ENCODE results near the gene DDX54. TPM values are rescaled to one million over a fixed set of nuclear protein-coding genes. Genes with fewer than 3 reads are reported as not detected.

Gene DDX54
- total RNA-seq, 4 donors from 2014 or later = 36.0 to 66.5 (median 59.0) TPM

DNA sequence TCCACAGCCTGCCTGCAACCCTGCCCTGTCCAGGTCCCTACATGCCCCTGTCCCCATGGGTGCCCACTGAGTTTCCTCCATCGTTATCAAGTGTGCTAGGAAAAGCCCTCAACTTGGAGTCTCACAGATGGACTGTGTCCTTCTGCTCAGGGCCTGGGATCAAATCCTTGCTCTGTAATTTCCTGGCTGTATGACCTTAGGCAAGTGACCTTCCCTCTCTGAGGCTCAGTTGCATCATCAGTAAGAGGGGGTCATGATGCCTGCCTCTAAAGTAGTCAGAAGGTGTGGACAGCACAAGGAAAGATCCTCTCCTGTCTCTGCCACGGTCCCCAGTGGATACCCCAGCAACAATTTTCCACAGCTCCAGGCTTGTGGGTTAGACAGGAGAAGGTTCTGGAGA lies 71.9 kb downstream of the DDX54 start:
- DNase-seq = no peak
- Histone ChIP-seq H3K27ac (no peak overlapping the region), H3K9me3 (no peaks in the 10 kb centered on the region), H3K4me3 (no peak overlapping the region), H3K36me3 (no peaks in the 10 kb centered on the region), H3K4me1 (no peaks in the 10 kb centered on the region), H3K27me3 (no peaks in the 10 kb centered on the region)
- TF ChIP-seq, protein P1, sequence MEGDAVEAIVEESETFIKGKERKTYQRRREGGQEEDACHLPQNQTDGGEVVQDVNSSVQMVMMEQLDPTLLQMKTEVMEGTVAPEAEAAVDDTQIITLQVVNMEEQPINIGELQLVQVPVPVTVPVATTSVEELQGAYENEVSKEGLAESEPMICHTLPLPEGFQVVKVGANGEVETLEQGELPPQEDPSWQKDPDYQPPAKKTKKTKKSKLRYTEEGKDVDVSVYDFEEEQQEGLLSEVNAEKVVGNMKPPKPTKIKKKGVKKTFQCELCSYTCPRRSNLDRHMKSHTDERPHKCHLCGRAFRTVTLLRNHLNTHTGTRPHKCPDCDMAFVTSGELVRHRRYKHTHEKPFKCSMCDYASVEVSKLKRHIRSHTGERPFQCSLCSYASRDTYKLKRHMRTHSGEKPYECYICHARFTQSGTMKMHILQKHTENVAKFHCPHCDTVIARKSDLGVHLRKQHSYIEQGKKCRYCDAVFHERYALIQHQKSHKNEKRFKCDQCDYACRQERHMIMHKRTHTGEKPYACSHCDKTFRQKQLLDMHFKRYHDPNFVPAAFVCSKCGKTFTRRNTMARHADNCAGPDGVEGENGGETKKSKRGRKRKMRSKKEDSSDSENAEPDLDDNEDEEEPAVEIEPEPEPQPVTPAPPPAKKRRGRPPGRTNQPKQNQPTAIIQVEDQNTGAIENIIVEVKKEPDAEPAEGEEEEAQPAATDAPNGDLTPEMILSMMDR (IDR thresholded peaks at IDR 0.05) = no peak
- no peak for TF ChIP-seq POLR2A (IDR thresholded peaks at IDR 0.05)
- intact Hi-C loops (cut with DNase I; ENCODE audit: low total_unique reads) = no loop called here

DNA sequence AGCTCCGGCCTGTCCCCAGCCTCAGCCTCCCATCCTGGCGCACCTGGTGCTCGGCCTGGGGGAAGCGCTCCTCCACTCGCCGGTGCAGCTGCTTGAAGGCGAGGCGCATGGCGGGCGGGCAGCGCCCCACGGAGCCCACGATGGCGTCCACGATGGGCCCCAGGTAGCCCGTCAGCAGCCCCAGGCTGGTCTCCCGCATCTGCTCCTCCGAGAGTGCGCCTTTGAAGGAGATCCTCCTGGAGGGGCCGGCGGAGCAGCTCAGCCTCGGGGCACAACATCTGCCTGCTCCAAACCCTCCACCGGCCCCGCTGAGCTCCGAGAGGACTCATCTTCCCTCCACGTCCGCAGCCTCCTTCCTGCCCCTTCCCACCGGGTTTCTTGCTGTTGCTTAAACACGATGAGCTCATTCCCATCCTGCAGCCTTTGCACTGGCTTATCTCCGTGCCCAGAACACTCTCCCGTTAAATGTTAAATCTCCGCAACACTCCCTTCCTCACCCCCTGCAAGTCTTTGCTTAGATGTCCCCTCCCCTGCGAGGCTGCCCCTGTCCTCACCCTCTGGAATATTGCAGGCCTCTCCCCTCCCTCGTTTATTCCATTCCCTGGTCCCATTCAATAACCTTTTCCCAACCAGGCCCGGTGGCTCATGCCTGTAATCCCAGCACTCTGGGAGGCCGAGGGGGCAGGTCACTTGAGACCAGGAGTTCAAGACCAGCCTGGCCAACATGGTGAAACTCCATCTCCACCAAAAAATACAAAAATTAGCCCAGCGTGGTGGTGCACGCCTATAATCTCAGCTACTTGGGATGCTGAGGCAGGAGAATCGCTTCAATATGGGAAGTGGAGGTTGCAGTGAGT lies 73.0 kb downstream of the DDX54 start:
- H3K4me1 ChIP-seq = no peaks in the 10 kb centered on the region
- no peaks in the 10 kb centered on the region for H3K9me3 ChIP-seq
- no peaks in the 10 kb centered on the region for H3K36me3 ChIP-seq
- H3K27me3 ChIP-seq = no peaks in the 10 kb centered on the region
- H3K4me3 ChIP-seq = no peak overlapping the region
- intact Hi-C loops (cut with DNase I; ENCODE audit: low total_unique reads) = no loop called here
- no peak for DNase-seq
- TF ChIP-seq, protein P1 (IDR thresholded peaks at IDR 0.05) = no peak
- no peak for TF ChIP-seq POLR2A (IDR thresholded peaks at IDR 0.05)
- no peak overlapping the region for H3K27ac ChIP-seq

DNA sequence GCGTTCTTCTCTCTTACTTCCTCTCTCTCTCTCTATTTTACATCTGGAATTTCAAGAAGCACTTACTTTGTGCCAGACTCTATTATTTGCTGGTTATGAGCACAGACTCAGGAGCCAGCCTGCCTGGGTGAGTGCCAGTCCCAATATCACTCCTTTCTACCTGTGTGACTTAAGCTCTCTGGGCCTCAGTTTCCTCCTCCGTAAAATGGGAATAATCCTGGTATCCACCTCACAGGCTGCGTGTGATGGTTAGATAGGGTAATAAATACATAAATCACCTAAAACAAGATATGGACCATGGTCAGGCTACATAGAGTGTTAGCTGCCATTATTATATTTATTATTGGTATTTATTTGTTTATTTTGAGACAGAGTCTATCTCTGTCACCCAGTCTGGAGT lies 74.0 kb downstream of the DDX54 start:
- no peaks in the 10 kb centered on the region for H3K4me1 ChIP-seq
- TF ChIP-seq, protein P1 (IDR thresholded peaks at IDR 0.05) = no peak
- no peak for TF ChIP-seq POLR2A (IDR thresholded peaks at IDR 0.05)
- H3K27ac ChIP-seq = no peak overlapping the region
- no peak overlapping the region for H3K4me3 ChIP-seq
- no peaks in the 10 kb centered on the region for H3K36me3 ChIP-seq
- no peaks in the 10 kb centered on the region for H3K9me3 ChIP-seq
- no peaks in the 10 kb centered on the region for H3K27me3 ChIP-seq
- DNase-seq = no peak
- intact Hi-C loops (cut with DNase I; ENCODE audit: low total_unique reads) = no loop called here

DNA sequence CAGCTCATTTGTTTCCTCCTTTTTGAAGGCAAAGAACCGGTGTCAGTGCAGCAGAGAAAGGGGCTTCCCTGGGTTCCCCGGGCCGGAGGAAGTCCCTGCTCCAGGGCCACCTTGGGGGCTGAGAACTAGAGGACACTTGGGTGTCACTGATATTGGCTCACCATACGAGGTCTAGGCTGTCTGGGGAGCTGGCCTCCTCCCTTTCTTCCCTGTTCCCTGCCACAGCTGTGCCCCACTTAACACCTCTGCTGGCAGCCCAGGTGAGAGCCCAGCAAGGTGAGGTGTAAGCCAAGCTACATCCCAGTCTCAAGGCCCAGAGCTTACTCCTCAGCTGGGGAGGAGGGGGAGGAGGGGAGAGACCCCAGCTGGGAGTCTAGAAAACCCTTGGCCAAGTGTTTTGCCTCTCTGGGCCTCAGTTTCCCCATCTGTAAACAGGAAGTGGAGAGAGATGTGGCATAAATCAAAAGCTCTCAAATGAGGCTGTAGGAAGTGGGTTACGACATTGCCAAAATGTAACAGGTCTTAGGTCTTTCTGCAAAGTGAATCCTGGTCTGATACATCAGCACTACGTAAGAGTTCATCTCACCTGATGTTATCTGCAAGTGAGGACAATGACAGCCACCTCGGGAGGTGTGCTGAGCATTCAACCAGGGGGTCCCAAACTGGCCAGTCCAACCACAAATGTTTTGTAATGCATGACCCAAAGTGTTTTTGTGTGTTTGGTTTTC lies 75.2 kb downstream of the DDX54 start:
- TF ChIP-seq, protein P1 (IDR thresholded peaks at IDR 0.05) = no peak
- no peak for TF ChIP-seq POLR2A (IDR thresholded peaks at IDR 0.05)
- H3K9me3 ChIP-seq = no peaks in the 10 kb centered on the region
- H3K4me3 ChIP-seq = no peak overlapping the region
- H3K4me1 ChIP-seq = no peaks in the 10 kb centered on the region
- no peaks in the 10 kb centered on the region for H3K36me3 ChIP-seq
- no peak overlapping the region for H3K27ac ChIP-seq
- no peak for DNase-seq
- H3K27me3 ChIP-seq = no peaks in the 10 kb centered on the region
- intact Hi-C loops (cut with DNase I; ENCODE audit: low total_unique reads) = no loop called here

DNA sequence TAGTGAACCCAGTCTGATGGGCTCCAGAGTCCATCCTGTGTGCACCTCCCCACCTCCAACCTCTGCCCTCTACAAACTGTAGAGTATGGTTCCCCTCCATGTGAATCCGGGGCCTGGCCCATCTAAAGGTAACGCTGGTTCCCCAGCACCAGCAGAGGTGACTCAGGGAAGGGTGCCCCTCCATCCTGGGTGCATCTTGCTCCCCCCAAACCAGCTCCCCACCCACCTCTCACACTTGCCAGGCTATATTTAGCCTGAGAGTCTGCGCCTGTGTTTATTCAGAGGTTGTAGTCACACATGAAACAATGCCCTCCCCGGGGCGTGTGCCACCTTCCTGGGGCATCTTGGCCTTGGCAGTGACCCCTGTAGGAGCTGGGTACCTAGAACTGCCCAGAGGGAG lies 75.9 kb downstream of the DDX54 start:
- no peak overlapping the region for H3K4me3 ChIP-seq
- TF ChIP-seq, protein P1 (IDR thresholded peaks at IDR 0.05) = no peak
- no peak for TF ChIP-seq POLR2A (IDR thresholded peaks at IDR 0.05)
- no peak for DNase-seq
- no peaks in the 10 kb centered on the region for H3K4me1 ChIP-seq
- no peaks in the 10 kb centered on the region for H3K27me3 ChIP-seq
- no peaks in the 10 kb centered on the region for H3K9me3 ChIP-seq
- no peak overlapping the region for H3K27ac ChIP-seq
- intact Hi-C loops (cut with DNase I; ENCODE audit: low total_unique reads) = no loop called here
- no peaks in the 10 kb centered on the region for H3K36me3 ChIP-seq
